HUES48 (cell line): Measurements from ENCODE around the gene DDX11.
"Not testable (repeated sequence)": the region's sequence is repeated elsewhere in the genome, so short reads cannot be mapped to it uniquely, and the experiment has no call there.

ENCODE experiments used
- H3K27ac ChIP-seq: one replicate; pipeline ENCODE4 v1.7.0; 2013; ENCODE audit warnings: low read depth, low read length, inconsistent platforms
- H3K27me3 ChIP-seq: 2 replicates; pipeline ENCODE4 v1.6.1; 2013; ENCODE audit warnings: mild to moderate bottlenecking, low read length; ENCODE audit not compliant: control insufficient read depth, insufficient read depth
- H3K36me3 ChIP-seq: 2 replicates; pipeline ENCODE4 v1.6.1; 2013; ENCODE audit warnings: low read length; ENCODE audit not compliant: control insufficient read depth, insufficient read depth
- H3K4me1 ChIP-seq: 2 replicates; pipeline ENCODE4 v1.6.1; 2013; ENCODE audit warnings: mild to moderate bottlenecking, low read length; ENCODE audit not compliant: control insufficient read depth, insufficient read depth
- H3K4me3 ChIP-seq: 2 replicates; pipeline ENCODE4 v1.5.1; 2013; ENCODE audit warnings: mild to moderate bottlenecking, low read depth, low read length
- H3K9ac ChIP-seq: 2 replicates; pipeline ENCODE4 v1.6.1; 2013; ENCODE audit warnings: mild to moderate bottlenecking, low read depth, low read length, moderate library complexity
- H3K9me3 ChIP-seq: 2 replicates; pipeline ENCODE4 v1.6.1; 2013; ENCODE audit warnings: low read length; ENCODE audit not compliant: control insufficient read depth, insufficient read depth

DDX11 gene

GRCh38 chr12:31037028-31037427 is 36.6 kb upstream of the DDX11 start:
- H3K27ac ChIP-seq, result no peak overlapping the region
- no peak overlapping the region for H3K4me3 ChIP-seq
- no peaks in the 10 kb centered on the region for H3K4me1 ChIP-seq
- H3K9ac ChIP-seq, result no peak overlapping the region
- no peaks in the 10 kb centered on the region for H3K36me3 ChIP-seq
- H3K27me3 ChIP-seq, result no peaks in the 10 kb centered on the region
- no peaks in the 10 kb centered on the region for H3K9me3 ChIP-seq

- no peak overlapping the region for H3K4me3 ChIP-seq
- H3K4me1 ChIP-seq, result no peaks in the 10 kb centered on the region
- H3K27me3 ChIP-seq, result no peaks in the 10 kb centered on the region
- H3K27ac ChIP-seq, result no peak overlapping the region
- H3K36me3 ChIP-seq, result no peaks in the 10 kb centered on the region
- no peak overlapping the region for H3K9ac ChIP-seq
- no peaks in the 10 kb centered on the region for H3K9me3 ChIP-seq
These were observed 35.7 kb upstream of the DDX11 start for GRCh38 chr12:31037931-31038330.

- Histone ChIP-seq H3K9me3 (no peaks in the 10 kb centered on the region), H3K9ac (no peak overlapping the region), H3K36me3 (no peaks in the 10 kb centered on the region), H3K4me1 (no peaks in the 10 kb centered on the region), H3K4me3 (no peak overlapping the region), H3K27ac (no peak overlapping the region), H3K27me3 (no peaks in the 10 kb centered on the region)
These were observed 32.6 kb upstream of the DDX11 start for GRCh38 chr12:31041033-31041564.

- H3K36me3 ChIP-seq, H3K4me3 ChIP-seq, H3K27ac ChIP-seq: not testable (repeated sequence)
These were observed 23.5 kb upstream of the DDX11 start for GRCh38 chr12:31050143-31050542.

GRCh38 chr12:31050548-31050947 is 23.1 kb upstream of the DDX11 start:
- H3K27me3 ChIP-seq, H3K36me3 ChIP-seq, H3K9me3 ChIP-seq, H3K4me3 ChIP-seq, H3K27ac ChIP-seq, H3K9ac ChIP-seq, H3K4me1 ChIP-seq: not testable (repeated sequence)

More at GRCh38 chr12:31050143-31050542, 23.5 kb upstream of the DDX11 start:
- not testable (repeated sequence) for H3K27me3 ChIP-seq, H3K9ac ChIP-seq, H3K4me1 ChIP-seq, H3K9me3 ChIP-seq

GRCh38 chr12:31051692-31052091 is 22.0 kb upstream of the DDX11 start:
- H3K27me3 ChIP-seq, H3K36me3 ChIP-seq, H3K4me3 ChIP-seq, H3K27ac ChIP-seq, H3K9me3 ChIP-seq, H3K4me1 ChIP-seq, H3K9ac ChIP-seq: not testable (repeated sequence)

- not testable (repeated sequence) for H3K9me3 ChIP-seq, H3K4me3 ChIP-seq, H3K9ac ChIP-seq, H3K4me1 ChIP-seq, H3K27ac ChIP-seq, H3K27me3 ChIP-seq, H3K36me3 ChIP-seq
These were observed 21.5 kb upstream of the DDX11 start for GRCh38 chr12:31052121-31052520.

GRCh38 chr12:31052666-31053439 is 20.8 kb upstream of the DDX11 start:
- not testable (repeated sequence) for H3K9me3 ChIP-seq, H3K27me3 ChIP-seq, H3K27ac ChIP-seq, H3K4me3 ChIP-seq, H3K9ac ChIP-seq, H3K36me3 ChIP-seq, H3K4me1 ChIP-seq

GRCh38 chr12:31053944-31054343 is 19.7 kb upstream of the DDX11 start:
- H3K36me3 ChIP-seq, H3K27me3 ChIP-seq, H3K9ac ChIP-seq, H3K9me3 ChIP-seq, H3K27ac ChIP-seq, H3K4me1 ChIP-seq, H3K4me3 ChIP-seq: not testable (repeated sequence)

- H3K9me3 ChIP-seq, result no peaks in the 10 kb centered on the region
- no peaks in the 10 kb centered on the region for H3K4me1 ChIP-seq
- no peaks in the 10 kb centered on the region for H3K36me3 ChIP-seq
- no peak overlapping the region for H3K4me3 ChIP-seq
- H3K27ac ChIP-seq, result no peak overlapping the region
- no peaks in the 10 kb centered on the region for H3K27me3 ChIP-seq
- no peak overlapping the region for H3K9ac ChIP-seq
These were observed 16.0 kb upstream of the DDX11 start for GRCh38 chr12:31057671-31058070.

- not testable (repeated sequence) for H3K9ac ChIP-seq, H3K4me1 ChIP-seq, H3K9me3 ChIP-seq, H3K36me3 ChIP-seq, H3K27me3 ChIP-seq, H3K27ac ChIP-seq, H3K4me3 ChIP-seq
These were observed 7.5 kb upstream of the DDX11 start for GRCh38 chr12:31066196-31066595.
